Measurements from ENCODE around the gene LETM1. TPM values are rescaled to one million over a fixed set of nuclear protein-coding genes. Genes with fewer than 3 reads are reported as not detected.

The LETM1 gene
- total and polyA plus RNA-seq, 2 donors (not counting 1 experiment from before 2014, with no cell fraction given) = 28.5 to 45.1 TPM

DNA sequence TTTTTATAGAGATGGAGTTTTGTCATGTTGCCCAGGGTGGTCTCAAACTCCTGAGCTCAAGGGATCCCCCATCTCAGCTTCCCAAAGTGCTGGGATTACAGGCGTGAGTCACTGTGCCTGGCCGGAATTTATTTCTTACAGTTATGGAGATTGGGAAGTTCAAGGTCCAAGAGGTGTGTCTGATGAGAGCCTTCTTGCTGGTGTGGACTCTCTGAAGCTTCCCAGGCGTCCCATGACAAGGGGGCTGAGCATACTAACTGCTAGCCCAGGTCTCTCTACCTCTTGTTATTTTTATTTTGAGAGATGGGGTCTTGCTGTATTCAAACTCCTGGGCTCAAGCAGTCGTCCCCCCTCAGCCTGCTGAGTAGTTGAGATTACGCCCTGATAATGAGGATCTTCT is 12.3 kb upstream of the LETM1 start:
- Histone ChIP-seq H3K4me1 (ENCODE audit: control insufficient read depth in 2 of 2, insufficient read depth in 2 of 2, low read length in 2 of 2) (peaks cover 12 to 22% of the 10 kb centered on the region in 2 donors), H3K9ac (ENCODE audit: low read length) (no peak overlapping the region), H3K36me3 (replicated peaks in 1 of 2; ENCODE audit: control extremely low read depth in 1 of 2, control insufficient read depth in 1 of 2, extremely low read depth in 1 of 2, insufficient read depth in 2 of 2, low read length in 1 of 2) (no peaks in the 10 kb centered on the region), H3K9me3 (ENCODE audit: control extremely low read depth in 1 of 3, control insufficient read depth in 2 of 3, insufficient read depth in 1 of 3, low read length in 2 of 3) (no peaks in the 10 kb centered on the region), H3K27ac (ENCODE audit: low read length in 2 of 2) (no peak overlapping the region), H3K4me3 (ENCODE audit: control extremely low read depth in 1 of 5, extremely low read depth in 1 of 5, insufficient read depth in 1 of 5, low read depth in 2 of 5, low read length in 4 of 5) (no peak overlapping the region), H3K79me2 (ENCODE audit: control insufficient read depth, insufficient read depth, low read length) (peaks cover 4% of the 10 kb centered on the region), H3K27me3 (replicated peaks in 1 of 4; ENCODE audit: control extremely low read depth in 1 of 4, control insufficient read depth in 3 of 4, insufficient read depth in 4 of 4, low read length in 3 of 4) (peaks cover 0 to 4% (median 2%) of the 10 kb centered on the region in 4 experiments), H3K4me2 (replicated peaks; ENCODE audit: low read depth, low read length, poor library complexity, severe bottlenecking) (no peak overlapping the region), H4K20me1 (ENCODE audit: control insufficient read depth, insufficient read depth, low read length, poor library complexity, severe bottlenecking) (peaks cover 4% of the 10 kb centered on the region), H2AFZ (ENCODE audit: insufficient read depth, low read depth, low read length, poor library complexity, severe bottlenecking) (no peak overlapping the region)
- whole genome bisulfite sequencing (ENCODE audit: insufficient coverage) = 100% methylated on average over 3 of the region's 5 CpGs
- DNase-seq (no peak), ATAC-seq (ENCODE audit: low read depth) (no peak)
- Mint-ChIP-seq H3K4me3 (peak overlapping the region; percentile 32), H3K27me3 (no peaks in the 10 kb centered on the region), H3K4me1 (peaks cover 21% of the 10 kb centered on the region), H3K27ac (no peak overlapping the region), H3K9me3 (ENCODE audit: insufficient read depth) (no peaks in the 10 kb centered on the region)
- intact Hi-C loops (cut with micrococcal nuclease) = no loop called here
- ChIA-PET CTCF (interaction anchor here (0.6 kb wide), 1 partner anchor 858 kb away, joined by 3 read pairs; no protein-coding TSS in a partner anchor), POLR2A (no interaction called here)
- TF ChIP-seq EZH2 (IDR thresholded peaks at IDR 0.05; ENCODE audit: borderline replicate concordance, insufficient read depth, low read depth, low read length, poor library complexity, severe bottlenecking) = no peak
- TF ChIP-seq, protein P1, sequence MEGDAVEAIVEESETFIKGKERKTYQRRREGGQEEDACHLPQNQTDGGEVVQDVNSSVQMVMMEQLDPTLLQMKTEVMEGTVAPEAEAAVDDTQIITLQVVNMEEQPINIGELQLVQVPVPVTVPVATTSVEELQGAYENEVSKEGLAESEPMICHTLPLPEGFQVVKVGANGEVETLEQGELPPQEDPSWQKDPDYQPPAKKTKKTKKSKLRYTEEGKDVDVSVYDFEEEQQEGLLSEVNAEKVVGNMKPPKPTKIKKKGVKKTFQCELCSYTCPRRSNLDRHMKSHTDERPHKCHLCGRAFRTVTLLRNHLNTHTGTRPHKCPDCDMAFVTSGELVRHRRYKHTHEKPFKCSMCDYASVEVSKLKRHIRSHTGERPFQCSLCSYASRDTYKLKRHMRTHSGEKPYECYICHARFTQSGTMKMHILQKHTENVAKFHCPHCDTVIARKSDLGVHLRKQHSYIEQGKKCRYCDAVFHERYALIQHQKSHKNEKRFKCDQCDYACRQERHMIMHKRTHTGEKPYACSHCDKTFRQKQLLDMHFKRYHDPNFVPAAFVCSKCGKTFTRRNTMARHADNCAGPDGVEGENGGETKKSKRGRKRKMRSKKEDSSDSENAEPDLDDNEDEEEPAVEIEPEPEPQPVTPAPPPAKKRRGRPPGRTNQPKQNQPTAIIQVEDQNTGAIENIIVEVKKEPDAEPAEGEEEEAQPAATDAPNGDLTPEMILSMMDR (IDR thresholded peaks at IDR 0.05) = no peak

DNA sequence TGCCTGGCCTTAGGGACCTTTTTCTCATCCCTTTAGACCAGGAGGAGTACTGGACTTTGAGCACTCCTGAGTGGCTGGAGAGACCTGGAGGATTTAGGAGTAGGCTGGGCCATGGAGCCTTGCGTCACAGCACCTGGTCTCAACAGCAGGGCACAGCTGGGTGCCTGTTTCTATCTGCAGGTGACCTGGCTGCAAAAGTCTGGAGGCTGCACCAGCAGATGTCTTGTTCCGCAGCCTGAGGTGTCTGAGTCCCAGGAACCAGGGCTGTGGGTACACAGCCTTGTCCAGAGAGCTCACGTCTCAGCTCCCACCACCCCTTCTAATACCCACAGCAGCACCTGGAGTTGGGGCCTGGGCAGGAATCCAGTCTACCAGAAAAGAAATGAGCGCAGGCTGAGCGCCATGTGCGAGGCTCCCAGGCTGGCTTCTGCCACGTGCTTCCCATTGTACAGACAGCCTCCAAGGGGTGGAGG is 10.3 kb upstream of the LETM1 start:
- Histone ChIP-seq H3K27ac (ENCODE audit: low read length in 2 of 2) (no peak overlapping the region), H3K9ac (ENCODE audit: low read length) (no peak overlapping the region), H2AFZ (ENCODE audit: insufficient read depth, low read depth, low read length, poor library complexity, severe bottlenecking) (no peak overlapping the region), H3K9me3 (ENCODE audit: control extremely low read depth in 1 of 3, control insufficient read depth in 2 of 3, insufficient read depth in 1 of 3, low read length in 2 of 3) (no peaks in the 10 kb centered on the region), H3K4me2 (replicated peaks; ENCODE audit: low read depth, low read length, poor library complexity, severe bottlenecking) (no peak overlapping the region), H3K4me3 (ENCODE audit: control extremely low read depth in 1 of 5, extremely low read depth in 1 of 5, insufficient read depth in 1 of 5, low read depth in 2 of 5, low read length in 4 of 5) (no peak overlapping the region), H4K20me1 (ENCODE audit: control insufficient read depth, insufficient read depth, low read length, poor library complexity, severe bottlenecking) (peaks cover 4% of the 10 kb centered on the region), H3K4me1 (ENCODE audit: control insufficient read depth in 2 of 2, insufficient read depth in 2 of 2, low read length in 2 of 2) (peaks cover 18 to 26% of the 10 kb centered on the region in 2 donors), H3K79me2 (ENCODE audit: control insufficient read depth, insufficient read depth, low read length) (no peaks in the 10 kb centered on the region), H3K27me3 (replicated peaks in 1 of 4; ENCODE audit: control extremely low read depth in 1 of 4, control insufficient read depth in 3 of 4, insufficient read depth in 4 of 4, low read length in 3 of 4) (peaks cover 0 to 4% (median 2%) of the 10 kb centered on the region in 4 experiments), H3K36me3 (replicated peaks in 1 of 2; ENCODE audit: control extremely low read depth in 1 of 2, control insufficient read depth in 1 of 2, extremely low read depth in 1 of 2, insufficient read depth in 2 of 2, low read length in 1 of 2) (no peaks in the 10 kb centered on the region)
- H3K4me3 Mint-ChIP-seq = no peak overlapping the region
- CTCF ChIA-PET = no interaction called here
- ATAC-seq (ENCODE audit: low read depth) = no peak
- POLR2A ChIA-PET = no interaction called here
- no peak for DNase-seq
- H3K27ac Mint-ChIP-seq = no peak overlapping the region
- 94% methylated on average over 7 of the region's 7 CpGs for WGBS (ENCODE audit: insufficient coverage)
- TF ChIP-seq, protein P1 (IDR thresholded peaks at IDR 0.05) = no peak
- no peak for TF ChIP-seq EZH2 (IDR thresholded peaks at IDR 0.05; ENCODE audit: borderline replicate concordance, insufficient read depth, low read depth, low read length, poor library complexity, severe bottlenecking)
- intact Hi-C loops (cut with micrococcal nuclease) = no loop called here
- H3K9me3 Mint-ChIP-seq (ENCODE audit: insufficient read depth) = no peaks in the 10 kb centered on the region
- H3K4me1 Mint-ChIP-seq = peaks cover 26% of the 10 kb centered on the region
- no peaks in the 10 kb centered on the region for H3K27me3 Mint-ChIP-seq
